Measurements from ENCODE around the gene OTP. TPM values are rescaled to one million over a fixed set of nuclear protein-coding genes. Genes with fewer than 3 reads are reported as not detected.

The OTP gene
- total RNA-seq, 1 donor from 2014 or later: 2.1 TPM

GRCh38 chr5:77629509-77630113, 8.9 kb downstream of the OTP start:
- no peaks in the 10 kb centered on the region for H3K36me3 Mint-ChIP-seq (ENCODE audit: low read depth)
- H3K4me1 Mint-ChIP-seq: peaks cover 16% of the 10 kb centered on the region
- H3K4me3 Mint-ChIP-seq: peak overlapping the region; percentile 86
- H3K27me3 Mint-ChIP-seq (ENCODE audit: low read depth): peaks cover 98% of the 10 kb centered on the region
- no peaks in the 10 kb centered on the region for H3K9me3 Mint-ChIP-seq
- TF ChIP-seq CTCF (conservative IDR thresholded peaks at IDR 0.05): no peak
- no peak overlapping the region for H3K27ac Mint-ChIP-seq (ENCODE audit: unreplicated experiment)
- no peak for DNase-seq (ENCODE audit: low read depth, low spot score)

GRCh38 chr5:77628840-77629508, 9.5 kb downstream of the OTP start:
- no peak overlapping the region for H3K27ac Mint-ChIP-seq (ENCODE audit: unreplicated experiment)
- no peaks in the 10 kb centered on the region for H3K36me3 Mint-ChIP-seq (ENCODE audit: low read depth)
- no peak for TF ChIP-seq CTCF (conservative IDR thresholded peaks at IDR 0.05)
- H3K4me3 Mint-ChIP-seq: peak overlapping the region; percentile 86
- DNase-seq (ENCODE audit: low read depth, low spot score): no peak
- H3K9me3 Mint-ChIP-seq: no peaks in the 10 kb centered on the region
- peaks cover 98% of the 10 kb centered on the region for H3K27me3 Mint-ChIP-seq (ENCODE audit: low read depth)
- H3K4me1 Mint-ChIP-seq: peaks cover 16% of the 10 kb centered on the region

- no peak overlapping the region for H3K27ac Mint-ChIP-seq (ENCODE audit: unreplicated experiment)
- no peak for TF ChIP-seq CTCF (conservative IDR thresholded peaks at IDR 0.05)
- no peaks in the 10 kb centered on the region for H3K36me3 Mint-ChIP-seq (ENCODE audit: low read depth)
- H3K4me1 Mint-ChIP-seq: peaks cover 16% of the 10 kb centered on the region
- no peak overlapping the region for H3K4me3 Mint-ChIP-seq
- H3K9me3 Mint-ChIP-seq: no peaks in the 10 kb centered on the region
- peaks cover 98% of the 10 kb centered on the region for H3K27me3 Mint-ChIP-seq (ENCODE audit: low read depth)
- no peak for DNase-seq (ENCODE audit: low read depth, low spot score)
Observed at GRCh38 chr5:77627869-77628674, 10.4 kb downstream of the OTP start.

GRCh38 chr5:77623203-77623740, 15.2 kb downstream of the OTP start:
- Mint-ChIP-seq H3K27ac (ENCODE audit: unreplicated experiment) (no peak overlapping the region), H3K9me3 (no peaks in the 10 kb centered on the region), H3K27me3 (ENCODE audit: low read depth) (peaks cover 92% of the 10 kb centered on the region), H3K36me3 (ENCODE audit: low read depth) (no peaks in the 10 kb centered on the region), H3K4me3 (no peak overlapping the region), H3K4me1 (no peaks in the 10 kb centered on the region)
- DNase-seq (ENCODE audit: low read depth, low spot score): no peak
- TF ChIP-seq CTCF (conservative IDR thresholded peaks at IDR 0.05): no peak

- peaks cover 91% of the 10 kb centered on the region for H3K27me3 Mint-ChIP-seq (ENCODE audit: low read depth)
- no peaks in the 10 kb centered on the region for H3K4me1 Mint-ChIP-seq
- no peak for TF ChIP-seq CTCF (conservative IDR thresholded peaks at IDR 0.05)
- H3K9me3 Mint-ChIP-seq: no peaks in the 10 kb centered on the region
- H3K36me3 Mint-ChIP-seq (ENCODE audit: low read depth): no peaks in the 10 kb centered on the region
- no peak overlapping the region for H3K27ac Mint-ChIP-seq (ENCODE audit: unreplicated experiment)
- DNase-seq (ENCODE audit: low read depth, low spot score): no peak
- H3K4me3 Mint-ChIP-seq: no peak overlapping the region
Observed at GRCh38 chr5:77621440-77621839, 17.1 kb downstream of the OTP start.
